Right hindlimb (tissue), 1 donor: ENCODE measurements around the gene ZSCAN25.
"Not testable (repeated sequence)": the region's sequence is repeated elsewhere in the genome, so short reads cannot be mapped to it uniquely, and the experiment has no call there.

Experiments
- DNase-seq: peaks from one replicate; pipeline ENCODE4 v3.0.0-alpha.2; 2018

Gene ZSCAN25

DNA sequence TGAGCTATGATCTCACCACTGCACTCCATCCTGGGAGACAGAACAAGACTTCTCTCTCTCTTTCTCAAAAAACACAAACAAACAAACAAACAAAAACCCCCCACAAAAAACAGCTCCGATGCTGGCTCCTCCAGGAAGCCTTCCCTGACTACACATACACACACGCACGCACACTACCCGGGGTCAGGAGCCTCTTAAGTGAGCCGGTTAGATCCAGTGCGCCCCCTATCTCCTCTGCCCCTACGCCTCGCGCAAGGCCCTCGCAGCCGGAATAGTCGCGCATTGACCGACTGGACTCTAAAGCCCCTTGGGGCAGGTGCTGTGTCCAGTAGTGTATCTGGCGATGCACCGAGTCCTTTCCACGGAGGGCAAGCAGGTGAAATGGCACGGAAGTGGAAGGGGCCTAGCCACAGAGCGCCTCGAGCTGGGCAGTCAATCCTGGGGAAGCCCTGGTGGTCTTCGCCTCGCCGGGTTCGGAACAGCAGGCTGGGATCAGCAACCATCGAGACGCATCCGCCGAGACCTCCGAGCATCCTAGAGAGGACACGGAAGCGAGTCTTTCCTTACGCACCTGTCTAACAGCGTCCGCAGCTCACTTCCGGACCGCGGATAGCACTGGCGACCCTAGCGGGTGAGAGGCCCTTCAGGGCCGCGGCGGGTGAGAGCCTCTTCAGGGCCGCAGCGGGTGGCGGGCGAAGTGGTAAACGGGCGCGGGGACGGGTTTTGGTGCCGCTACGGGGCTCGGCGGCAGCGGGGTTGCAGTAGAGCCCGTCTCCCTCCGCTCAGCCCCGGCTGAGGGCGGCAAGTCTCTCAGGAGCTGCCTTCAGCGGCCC, at the start of gene ZSCAN25:
Gene ZSCAN25, plus strand, starts transcription at position 588 of the 833 bp plus-strand sequence. CDS start 2,661 bp downstream, outside the sequence.
- DNase-seq = peak; percentile 93

DNA sequence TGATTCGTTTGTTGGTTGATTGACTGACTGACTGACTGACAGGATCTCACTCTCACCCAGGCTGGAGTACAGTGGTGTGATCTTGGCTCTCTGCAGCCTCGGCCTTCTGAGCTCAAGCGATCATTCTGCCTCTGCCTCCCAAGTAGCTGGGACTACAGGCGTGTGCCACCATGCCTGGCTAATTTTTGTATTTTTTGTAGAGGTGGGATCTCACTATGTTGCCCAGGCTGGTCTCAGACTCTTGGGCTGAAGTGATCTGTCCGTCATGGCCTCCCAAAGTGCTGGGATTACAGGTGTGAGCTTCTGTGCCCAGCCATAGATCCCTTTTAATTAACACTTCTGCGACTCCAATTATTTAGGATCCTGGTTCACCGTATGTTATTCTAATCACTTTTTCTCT, 48.0 kb upstream of the ZSCAN25 start:
- DNase-seq = not testable (repeated sequence)

DNA sequence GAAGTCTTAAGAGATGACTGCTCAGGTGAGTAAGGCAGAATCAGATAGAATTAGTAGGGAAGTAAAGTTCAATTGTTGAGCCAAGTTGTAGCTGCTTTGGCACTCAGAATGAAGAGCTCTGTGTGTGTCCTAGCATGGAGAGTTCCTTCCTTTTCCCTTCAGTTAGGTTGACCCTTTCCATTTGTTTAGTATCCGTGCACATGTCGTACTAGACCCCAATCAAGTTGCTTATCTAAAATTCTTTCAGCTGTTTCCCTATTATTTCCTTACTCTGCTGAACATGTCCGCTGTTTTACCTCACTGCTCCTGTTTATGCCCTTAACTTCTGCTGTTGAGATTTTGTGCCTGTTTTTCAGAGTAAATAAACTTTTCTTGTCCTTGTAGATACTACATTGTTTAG, 45.0 kb upstream of the ZSCAN25 start:
- DNase-seq = no peak

DNA sequence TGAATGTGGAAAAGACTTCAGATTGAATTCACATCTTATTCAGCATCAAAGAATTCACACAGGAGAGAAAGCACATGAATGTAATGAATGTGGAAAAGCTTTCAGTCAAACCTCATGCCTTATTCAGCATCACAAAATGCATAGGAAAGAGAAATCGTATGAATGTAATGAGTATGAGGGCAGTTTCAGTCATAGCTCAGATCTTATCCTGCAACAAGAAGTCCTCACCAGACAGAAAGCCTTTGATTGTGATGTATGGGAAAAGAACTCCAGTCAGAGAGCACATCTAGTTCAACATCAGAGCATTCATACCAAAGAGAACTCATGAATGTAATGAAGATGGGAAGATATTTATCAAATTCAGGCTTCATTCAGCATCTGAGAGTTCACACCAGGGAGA, 43.5 kb upstream of the ZSCAN25 start:
- DNase-seq = no peak

DNA sequence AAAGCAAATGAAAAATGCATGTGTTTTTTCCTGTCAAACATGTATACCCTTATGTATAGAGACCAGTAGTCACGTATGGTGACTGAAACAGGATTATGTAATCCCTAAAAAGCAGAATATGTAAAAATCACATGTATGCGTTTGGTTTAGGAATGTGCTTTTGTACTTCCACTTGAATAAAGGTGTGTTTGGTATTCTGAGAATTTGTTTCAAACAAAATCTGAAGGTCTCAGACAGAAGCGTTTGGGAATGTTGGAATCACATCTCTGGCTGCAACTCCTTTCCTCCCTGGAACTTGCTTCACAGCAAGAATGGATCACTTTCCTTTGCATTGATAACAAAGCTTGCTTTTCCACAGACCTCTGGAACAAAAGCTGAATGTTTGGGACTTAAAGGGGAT, 40.5 kb upstream of the ZSCAN25 start:
- no peak for DNase-seq

DNA sequence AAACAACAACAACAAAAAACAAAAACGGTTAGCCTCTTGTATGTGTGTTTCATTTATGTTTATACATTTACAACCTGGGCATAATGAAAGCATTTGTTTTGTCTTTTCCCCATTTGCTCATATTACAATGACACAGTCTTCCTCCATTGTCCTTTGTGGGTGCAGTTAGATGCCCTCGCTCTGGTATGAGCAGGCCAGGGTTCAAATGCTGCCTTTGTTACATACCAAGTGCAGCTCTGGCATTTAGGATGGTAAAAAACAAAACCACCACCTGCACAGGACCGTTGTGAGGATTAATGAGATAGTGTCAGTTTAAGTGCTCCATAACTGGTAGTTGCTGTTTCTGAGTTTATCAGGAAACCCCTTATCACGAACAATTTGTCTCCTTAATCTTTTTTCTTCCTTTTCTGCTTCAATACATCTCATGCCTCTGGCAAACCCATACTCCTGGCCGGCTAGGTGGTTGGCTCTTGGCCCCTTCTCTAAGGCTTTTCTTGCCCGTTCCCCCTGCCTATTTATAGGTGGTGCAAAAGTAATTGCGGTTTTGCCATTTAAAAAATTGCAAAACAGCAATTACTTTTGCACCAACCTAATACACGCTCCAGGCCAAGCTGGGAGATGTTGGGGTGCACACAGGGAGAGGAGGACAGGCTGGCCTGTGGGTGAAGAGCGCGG, 37.3 kb upstream of the ZSCAN25 start:
- no peak for DNase-seq

DNA sequence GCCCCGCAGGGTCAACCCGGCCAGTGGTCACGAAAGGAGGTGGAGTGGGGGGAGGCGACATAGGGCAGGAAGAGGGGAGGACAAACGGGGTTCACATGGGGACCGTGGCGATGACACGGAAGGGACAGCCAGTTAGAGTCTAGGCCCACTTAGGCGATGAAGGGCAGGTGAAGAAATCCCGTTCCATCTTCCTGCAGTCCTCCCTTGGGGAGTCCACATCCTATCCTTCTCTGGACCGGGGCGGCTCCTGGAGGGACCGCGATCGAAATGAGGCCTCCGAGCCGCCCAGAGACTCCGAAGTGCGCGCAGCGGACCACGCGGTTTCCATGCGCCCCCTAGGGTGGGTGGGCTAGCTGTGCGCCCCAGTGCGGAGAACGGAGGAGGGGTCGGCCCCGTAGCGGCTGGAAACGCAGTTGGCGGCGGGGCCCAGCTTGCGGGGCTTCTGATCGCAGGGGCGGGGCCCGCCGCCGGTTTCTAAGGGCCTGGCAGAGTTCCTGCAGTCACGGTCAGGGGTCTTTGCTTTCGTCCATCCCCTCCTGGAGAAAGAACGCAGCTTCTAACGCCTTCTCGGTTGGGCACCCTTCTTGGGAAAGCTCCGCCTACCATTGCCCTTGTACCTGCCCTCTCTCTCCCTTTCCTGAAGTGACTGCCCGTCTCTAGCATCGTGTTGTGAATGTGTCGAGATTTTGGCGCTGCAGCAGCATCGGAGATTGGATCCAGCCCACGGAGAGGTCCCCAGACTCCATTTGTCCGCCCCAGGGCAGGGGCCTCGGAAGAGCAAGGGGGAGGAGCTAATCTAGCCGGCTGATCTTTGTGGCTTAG, 36.6 kb upstream of the ZSCAN25 start:
- peak; percentile 70 for DNase-seq

DNA sequence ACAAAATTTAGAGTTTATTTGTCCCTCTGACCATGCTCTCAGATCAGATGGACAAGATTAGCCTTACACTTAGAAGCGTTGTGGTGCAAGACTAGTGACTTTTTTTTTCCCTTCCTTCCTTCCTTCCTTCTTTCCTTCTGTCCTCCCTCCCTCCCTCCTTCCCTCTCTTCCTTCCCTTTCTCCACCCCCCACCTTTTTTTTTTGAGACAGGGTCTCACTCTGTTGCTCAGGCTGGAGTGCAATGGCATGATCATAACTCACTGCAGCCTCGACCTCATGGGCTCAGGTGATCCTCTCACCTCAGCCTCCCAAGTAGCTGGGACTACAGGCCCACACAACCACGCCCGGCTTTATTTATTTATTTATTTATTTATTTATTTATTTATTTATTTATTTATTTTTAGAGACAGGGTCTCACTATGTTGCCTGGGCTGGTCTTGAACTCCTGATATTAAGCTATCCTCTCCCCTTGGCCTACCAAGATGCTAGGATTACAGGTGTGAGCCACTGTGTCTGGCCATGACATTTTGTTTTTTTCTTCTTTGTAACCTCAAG, 35.9 kb upstream of the ZSCAN25 start:
- not testable (repeated sequence) for DNase-seq

DNA sequence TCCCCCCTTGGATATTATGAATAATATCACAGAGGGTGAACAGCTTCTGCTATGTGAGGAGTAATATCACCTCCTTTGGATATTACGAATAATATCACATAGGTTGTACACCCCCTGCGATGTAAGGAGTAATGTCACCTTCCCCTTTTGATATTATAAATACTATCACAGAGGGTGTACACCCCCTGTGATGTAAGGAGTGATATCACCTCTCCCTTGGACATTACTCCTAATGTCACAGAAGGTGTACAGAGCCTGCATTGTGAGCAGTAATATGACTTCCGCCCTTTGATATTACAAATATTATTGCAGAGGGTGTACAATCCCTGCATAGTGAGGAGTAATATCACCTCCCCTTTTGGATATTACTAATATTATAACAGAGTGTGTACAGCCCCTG, 27.9 kb upstream of the ZSCAN25 start:
- DNase-seq = no peak

DNA sequence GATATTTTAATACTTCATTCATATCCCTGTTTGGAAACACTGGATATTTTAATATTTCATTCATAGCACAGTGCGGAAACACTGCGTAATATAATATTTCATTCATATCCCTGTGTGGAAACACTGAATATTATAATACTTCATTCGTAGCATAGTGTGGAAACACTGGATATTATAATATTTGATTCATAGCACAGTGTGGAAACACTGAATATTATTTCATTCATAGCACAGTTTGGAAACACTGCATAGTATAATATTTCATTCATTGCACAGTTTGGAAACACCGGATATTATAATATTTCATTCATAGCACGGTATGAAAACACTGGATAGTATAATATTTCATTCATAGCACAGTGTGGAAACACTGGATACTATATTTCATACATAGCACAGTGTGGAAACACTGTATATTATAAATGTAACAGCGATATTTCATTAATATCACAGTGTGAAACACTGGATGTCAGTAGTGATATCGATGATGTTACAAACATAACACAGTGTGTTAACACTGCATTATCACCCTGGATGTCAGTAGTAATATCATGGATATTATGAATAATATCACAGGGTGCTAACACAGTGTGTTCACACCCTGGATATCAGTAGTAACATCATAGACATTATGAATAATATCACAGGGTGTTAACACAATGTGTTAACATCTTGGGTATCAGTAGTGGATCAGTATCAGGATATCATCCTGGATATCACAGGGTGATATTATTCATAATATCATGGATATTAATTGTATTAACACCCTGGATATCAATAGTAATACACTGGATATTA, 21.6 kb upstream of the ZSCAN25 start:
- DNase-seq = no peak

DNA sequence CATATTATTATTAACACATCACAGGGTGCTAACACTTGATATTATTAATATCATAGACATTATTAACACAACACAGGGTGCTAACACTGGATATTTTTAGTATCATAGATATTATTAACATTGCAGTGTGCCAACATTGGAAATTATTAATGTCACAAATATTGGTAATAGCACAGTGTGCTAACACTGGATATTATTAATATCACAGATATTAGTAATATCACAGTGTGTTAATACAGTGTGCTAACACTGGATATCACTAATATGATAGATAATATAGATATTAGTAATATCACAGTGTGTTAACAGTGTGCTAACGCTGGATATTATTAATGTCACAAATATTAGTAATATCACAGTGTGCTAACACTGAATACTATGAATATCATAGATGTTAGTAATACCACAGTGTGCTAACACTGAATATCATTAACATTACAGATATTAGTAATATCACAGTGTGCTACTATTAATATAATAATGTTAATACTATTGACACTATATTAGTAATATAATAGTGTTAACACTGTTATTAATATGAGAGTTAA, 20.3 kb upstream of the ZSCAN25 start:
- no peak for DNase-seq

DNA sequence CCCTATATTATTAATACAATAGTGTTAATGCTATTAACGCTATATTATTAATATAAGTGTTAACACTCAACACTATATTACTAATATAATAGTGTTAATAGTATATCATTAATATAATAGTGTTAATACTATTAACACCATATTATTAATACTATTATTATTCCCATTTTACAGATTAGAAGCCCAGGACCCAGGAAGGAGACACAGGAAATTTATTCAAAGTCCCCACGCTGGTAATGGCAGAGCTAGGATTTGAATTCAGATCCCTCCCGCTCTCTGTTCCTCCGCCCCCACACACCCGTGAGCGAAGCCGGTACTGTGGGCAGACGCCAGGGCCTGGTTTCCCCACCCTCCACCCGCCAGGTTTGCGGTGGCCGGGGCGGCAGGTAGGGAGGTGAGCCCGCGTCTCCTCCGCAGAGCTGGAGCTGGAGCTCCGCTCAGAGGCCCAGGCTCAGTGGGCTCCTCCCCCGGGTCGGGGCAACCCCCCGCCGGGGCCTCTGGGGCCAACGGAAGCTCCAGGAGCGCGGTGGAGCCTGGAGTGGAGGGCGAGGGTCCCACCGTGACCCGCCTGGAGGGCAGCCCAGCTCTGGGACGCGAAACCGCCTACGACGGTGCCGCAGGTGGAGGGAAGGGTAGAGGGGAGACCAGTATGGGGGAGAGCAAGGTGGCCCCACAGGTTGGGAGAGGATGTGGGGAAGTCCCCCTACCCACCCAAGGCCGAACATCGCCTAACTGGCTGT, 18.8 kb upstream of the ZSCAN25 start, which contains the start of gene TMEM225B:
Gene TMEM225B, plus strand, starts transcription at position 506 of the 740 bp plus-strand sequence. CDS start 6,122 bp downstream, outside the sequence.
- no peak for DNase-seq

DNA sequence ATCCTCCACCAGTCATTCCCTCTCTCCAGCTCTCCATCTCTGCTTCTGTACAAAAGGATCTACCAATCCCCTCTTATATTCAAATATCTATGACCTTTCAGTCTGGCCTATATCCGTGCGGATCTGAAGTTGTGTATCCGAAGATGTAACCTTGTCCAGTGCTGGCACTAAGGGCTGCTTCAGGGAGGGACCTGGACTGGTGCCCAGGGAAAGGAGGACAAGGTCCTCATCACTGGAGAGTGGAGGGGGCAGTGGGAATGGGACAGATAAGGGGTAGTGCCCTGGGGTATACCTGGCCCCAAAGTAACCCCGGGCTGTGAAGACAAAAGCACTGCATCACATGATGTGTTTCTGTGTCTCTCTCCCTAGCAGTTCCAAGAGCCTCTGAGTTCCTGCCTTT, 16.9 kb upstream of the ZSCAN25 start:
- DNase-seq = no peak

DNA sequence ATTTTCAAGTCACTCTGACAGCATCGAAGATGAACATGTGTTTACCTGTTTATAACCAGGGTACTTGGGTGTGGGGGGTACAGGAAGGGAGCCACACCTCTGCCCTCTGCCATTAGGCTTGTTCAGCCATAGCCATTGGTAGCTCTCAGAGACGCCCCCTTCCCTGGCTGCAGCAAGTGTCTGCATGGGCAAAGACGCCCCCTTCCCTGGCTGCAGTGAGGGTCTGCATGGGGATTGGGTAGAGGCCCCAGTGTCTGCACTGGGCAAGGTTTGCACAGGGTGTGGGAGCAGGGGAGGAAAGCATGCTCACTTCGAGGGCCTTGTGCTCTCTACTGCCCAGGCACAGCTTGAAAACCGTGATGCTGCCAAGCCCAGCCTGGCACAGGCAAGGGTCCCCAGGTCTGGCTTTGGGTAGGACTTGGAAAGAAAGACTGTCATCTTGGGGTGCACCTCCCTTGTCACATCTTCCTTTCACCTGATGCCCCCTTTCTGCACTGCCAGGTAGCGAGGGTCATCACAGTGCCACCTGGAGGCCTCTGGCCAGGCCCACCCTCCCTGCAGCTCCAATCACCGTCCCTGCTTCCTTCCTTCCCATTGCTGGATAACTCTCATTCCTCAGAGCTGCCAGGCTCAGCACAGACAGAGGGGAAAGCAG, 15.0 kb upstream of the ZSCAN25 start:
- DNase-seq = no peak

DNA sequence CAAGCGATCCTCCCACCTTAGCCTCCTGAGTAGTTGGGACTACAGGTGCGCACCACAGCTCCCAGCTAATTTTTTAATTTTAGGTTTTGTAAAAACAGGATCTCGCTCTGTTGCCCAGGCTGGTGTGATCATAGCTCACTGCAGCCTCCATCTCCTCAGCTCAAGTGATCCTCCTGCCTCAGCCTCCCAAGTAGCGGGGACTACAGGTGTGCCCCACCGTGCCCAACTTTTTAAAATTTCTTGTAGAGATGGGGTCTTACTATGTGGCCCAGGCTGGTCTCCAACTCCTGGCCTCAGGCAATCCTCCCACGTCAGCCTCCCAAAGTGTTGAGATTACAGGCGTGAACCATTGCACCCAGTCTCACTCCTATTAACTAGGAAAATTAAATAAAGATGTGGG, 11.2 kb upstream of the ZSCAN25 start:
- DNase-seq = no peak

DNA sequence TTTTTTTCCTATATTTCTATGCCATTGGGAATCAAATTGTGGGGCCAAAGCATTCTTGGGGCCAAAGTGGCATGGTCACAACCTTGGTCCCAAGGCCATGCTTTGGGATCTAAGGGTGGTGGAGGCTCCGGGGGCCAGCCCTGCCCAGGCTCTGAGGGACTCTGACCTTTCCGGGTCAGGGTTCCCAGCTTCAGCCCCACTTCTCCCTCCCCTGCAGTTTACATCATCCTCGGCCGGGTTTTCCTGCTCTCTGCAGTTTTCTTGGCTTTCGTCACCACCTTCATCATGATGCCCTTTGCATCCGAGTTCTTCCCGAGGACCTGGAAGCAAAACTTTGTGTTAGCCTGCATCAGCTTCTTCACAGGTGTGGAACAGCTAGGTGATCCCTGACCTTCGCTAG, 10.2 kb upstream of the ZSCAN25 start:
- no peak for DNase-seq

DNA sequence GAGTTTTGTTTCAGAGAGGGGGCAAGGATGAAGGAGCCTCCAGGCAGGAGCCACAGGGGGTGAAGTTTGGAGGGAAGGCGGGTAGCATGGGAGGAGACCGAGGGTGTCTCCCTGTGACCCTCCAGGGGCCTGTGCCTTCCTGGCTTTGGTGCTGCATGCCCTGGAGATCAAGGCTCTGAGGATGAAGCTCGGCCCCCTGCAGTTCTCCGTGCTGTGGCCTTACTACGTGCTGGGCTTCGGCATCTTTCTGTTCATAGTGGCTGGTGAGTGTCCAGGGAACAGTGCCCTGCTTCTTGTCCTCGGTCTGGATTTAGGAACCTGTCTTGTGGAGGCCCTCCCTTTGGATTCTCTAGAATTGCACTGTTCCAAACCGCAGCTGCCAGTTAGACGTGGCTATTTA, 9.2 kb upstream of the ZSCAN25 start:
- DNase-seq = no peak

DNA sequence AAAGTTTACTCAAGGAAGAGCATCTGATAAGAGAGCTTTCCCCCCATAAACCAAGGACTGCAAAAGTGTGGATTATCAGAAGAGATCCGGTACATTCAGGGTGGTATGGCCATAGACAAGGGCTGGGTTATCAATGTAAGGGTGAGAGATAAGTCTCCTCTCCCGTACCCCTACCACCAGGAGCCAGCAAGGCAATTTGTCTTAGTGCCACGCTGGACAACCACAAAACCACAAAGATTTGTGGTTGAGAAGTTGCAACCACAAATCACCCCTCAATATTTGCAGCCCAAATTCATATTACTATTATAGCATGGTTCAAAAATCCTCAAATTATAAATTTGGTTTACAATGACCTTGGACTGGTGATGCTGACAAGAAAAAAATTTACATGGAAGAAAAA, 2.3 kb upstream of the ZSCAN25 start:
- DNase-seq = no peak

DNA sequence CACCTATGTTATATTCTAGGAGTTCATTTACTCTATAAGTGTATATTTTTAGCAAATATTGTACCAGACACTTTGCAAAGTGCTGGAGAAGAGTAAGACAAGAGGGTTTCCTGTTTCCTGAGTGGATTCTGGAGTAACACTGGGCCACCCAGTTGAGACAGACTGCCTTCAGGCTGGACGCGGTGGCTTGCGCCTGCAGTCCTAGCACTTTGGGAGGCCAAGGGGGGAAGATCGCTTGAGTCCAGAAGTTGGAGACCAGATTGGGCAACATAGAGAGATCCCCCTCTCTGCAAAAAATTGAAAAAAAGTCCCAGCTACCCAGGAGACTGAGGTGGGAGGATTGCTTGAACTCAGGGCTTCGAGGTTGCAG, 772 bp upstream of the ZSCAN25 start:
- DNase-seq = no peak

DNA sequence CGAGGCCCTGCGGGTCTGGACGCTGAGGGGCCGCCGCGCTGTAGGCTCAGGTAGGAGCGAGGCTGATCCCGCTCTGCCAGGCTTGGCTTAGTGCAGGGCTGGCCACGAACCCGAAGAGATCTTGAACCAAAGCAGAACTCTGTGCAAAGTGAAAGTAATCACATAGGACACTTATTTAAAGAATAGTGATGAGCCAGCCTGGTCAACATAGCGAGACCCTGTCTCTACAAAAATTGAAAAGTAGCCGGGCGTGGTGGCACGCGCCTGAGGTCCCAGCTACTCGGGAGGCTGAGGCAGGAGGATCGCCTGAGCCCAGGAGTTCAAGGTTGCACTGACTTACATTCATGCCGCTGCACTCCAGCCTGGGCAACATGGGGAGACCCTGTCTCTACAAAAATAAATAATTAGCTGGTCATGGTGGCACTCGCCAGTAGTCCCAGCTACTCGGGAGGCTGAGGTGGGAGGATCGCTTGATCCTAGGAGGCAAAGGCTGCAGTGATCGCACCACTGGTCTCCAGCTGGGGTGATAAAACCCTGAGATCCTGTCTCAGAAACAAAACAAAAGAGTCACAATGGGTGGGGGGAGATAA, 541 bp downstream of the ZSCAN25 start:
- DNase-seq = no peak
